Esophagus mucosa (tissue), 1 donor: Measurements from ENCODE around the gene NEK7. TPM values are rescaled to one million over a fixed set of nuclear protein-coding genes. Genes with fewer than 3 reads are reported as not detected.

Experiments
- ATAC-seq: fragments of 200-7000 bp; cut with Tn5 transposase; one replicate; pipeline ENCODE4 v1.9.1; 2020
- total RNA-seq: library from RNA; stranded (reverse); gene quantifications from one replicate; pipeline ENCODE4 v1.2.4, GENCODE V29; 2023
- donor health status: DM: yes; HTN: yes; CAD: no.

NEK7 gene
- total RNA-seq, 1 donor from 2014 or later: 29.9 TPM

DNA sequence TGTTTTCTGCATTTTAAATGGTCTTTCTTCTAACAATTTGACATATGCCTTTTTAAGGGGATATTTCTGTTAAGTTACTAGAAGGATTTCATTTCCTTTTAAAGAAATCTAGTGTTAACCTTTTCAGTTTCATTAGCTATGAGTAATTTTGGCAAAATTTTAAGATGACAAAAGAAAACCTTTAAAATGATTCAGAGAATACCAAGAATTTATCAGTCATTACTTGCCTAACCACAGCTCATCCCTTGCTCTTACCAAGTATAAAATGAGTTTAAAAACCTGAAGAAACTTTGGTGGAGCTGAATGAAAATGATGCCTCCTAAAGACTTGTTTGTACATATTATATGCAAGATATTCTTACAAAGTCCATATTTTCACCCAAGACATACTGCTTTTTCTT lies 101.7 kb downstream of the NEK7 start:
- ATAC-seq: no peak

DNA sequence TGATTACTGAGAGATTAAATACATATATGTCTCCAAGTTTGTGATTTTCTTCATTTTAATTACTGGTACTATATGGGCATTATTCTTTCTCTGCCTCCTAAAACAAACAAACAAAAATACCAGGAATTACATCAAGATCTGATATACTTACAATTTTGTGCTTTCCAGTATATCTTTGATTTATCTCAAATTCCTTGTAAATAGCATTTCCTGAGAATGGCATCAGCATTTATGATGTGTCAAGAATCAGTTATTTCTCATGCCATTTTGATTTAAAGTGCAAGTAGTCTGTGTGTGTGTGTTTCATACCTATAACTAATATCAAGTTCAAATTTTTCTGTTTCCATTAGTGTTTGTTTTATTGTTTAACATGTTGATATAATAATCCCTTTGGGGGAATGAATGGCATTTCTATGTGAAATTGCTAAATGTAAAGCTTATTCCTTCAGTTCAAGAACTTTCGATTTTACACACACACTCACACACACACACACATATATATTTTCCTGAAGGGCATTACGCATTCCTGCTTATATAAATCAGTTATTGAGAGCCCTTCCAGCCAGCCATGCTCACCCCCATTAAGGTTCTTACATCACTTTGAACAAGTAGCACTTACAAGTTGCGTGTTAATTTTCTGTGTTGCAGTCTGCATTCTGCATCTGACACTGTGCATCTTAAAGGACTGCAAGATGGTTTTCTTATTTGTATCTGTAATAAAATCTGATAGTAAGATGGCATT lies 102.7 kb downstream of the NEK7 start:
- no peak for ATAC-seq

GRCh38 chr1:198261886-198262285 lies 105.1 kb downstream of the NEK7 start:
- ATAC-seq: no peak

DNA sequence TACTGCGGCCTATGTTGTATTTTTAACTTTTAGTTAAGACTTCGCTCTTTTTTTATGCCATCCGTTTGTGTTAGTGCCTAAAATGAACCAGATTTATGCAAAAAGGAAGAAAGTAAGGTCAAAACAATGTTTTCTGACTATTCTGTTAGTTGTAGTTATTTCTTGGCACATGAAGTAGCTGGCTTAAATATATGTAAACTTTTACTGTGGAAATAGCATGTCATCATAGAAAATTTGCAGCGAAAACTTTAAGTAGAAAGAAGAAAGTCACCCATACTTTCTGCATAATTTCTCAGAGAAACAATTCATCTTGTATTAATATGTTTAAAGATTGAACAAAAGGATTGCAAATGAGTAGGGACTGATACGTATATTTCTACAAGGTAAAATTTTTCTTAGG lies 106.4 kb downstream of the NEK7 start:
- ATAC-seq: no peak

GRCh38 chr1:198264282-198264681 lies 107.5 kb downstream of the NEK7 start:
- no peak for ATAC-seq

GRCh38 chr1:198265073-198265661 lies 108.4 kb downstream of the NEK7 start:
- ATAC-seq: no peak

GRCh38 chr1:198267056-198267455 lies 110.3 kb downstream of the NEK7 start:
- no peak for ATAC-seq

DNA sequence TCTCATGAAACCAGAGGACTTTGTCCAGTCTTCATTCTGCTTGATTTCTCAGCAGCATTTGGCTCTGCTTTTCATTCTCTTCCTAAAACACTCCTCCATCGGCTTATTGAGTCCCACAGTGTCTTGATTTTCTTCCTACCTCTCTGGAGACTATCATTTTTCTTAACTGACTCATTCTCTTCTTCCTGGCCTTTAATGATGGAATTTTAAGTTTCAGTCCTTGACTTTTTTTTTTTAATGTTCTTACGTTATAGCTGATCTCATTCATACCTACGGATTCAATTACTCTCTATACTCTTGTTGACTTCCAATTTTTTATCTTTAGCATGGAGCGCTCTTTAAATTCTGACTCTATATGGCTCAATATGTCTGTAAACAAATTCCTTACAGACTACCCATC lies 111.1 kb downstream of the NEK7 start:
- ATAC-seq: no peak

- no peak for ATAC-seq
Observed at GRCh38 chr1:198268784-198269645, 112.2 kb downstream of the NEK7 start.

- no peak for ATAC-seq
Observed at GRCh38 chr1:198269646-198269940, 112.8 kb downstream of the NEK7 start.

DNA sequence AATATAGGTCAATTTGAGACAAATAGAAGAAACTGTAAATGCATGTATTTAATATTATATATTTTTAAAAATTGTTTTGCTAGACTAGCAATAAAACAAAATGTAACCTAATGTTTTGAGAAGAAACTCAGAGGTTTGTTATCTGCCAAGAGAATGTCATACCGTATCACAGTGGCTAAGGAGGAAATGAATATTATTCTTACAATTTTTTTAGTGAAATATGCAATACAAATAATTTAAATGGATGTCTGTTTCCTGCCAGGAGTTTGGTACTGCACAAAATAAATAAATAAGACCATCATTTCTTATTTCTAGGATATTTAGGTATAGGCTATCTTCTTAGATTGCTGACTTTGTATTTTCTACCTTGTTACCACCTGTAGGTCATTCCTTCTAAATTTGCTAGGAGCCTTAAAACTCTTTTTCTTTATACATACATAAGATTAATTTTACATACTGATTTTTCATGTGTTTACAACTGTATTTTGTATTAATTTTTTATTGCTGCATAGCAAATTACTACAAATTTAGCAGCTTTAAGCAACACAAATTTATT lies 113.6 kb downstream of the NEK7 start:
- ATAC-seq: no peak

- no peak for ATAC-seq
Observed at GRCh38 chr1:198271467-198271866, 114.7 kb downstream of the NEK7 start.

GRCh38 chr1:198272492-198272891 lies 115.7 kb downstream of the NEK7 start:
- ATAC-seq: no peak

- peak; percentile 67 for ATAC-seq
Observed at GRCh38 chr1:198273748-198274295, 117.0 kb downstream of the NEK7 start.

GRCh38 chr1:198275597-198275996 lies 118.8 kb downstream of the NEK7 start:
- no peak for ATAC-seq

GRCh38 chr1:198276241-198276640 lies 119.4 kb downstream of the NEK7 start:
- ATAC-seq: no peak

- ATAC-seq: no peak
Observed at GRCh38 chr1:198278943-198279342, 122.1 kb downstream of the NEK7 start.

- ATAC-seq: no peak
Observed at GRCh38 chr1:198280080-198280479, 123.3 kb downstream of the NEK7 start.

GRCh38 chr1:198281911-198282310 lies 125.1 kb downstream of the NEK7 start:
- ATAC-seq: no peak

GRCh38 chr1:198283222-198283621 lies 126.4 kb downstream of the NEK7 start:
- ATAC-seq: no peak

GRCh38 chr1:198287916-198288315 lies 131.1 kb downstream of the NEK7 start:
- ATAC-seq: no peak

DNA sequence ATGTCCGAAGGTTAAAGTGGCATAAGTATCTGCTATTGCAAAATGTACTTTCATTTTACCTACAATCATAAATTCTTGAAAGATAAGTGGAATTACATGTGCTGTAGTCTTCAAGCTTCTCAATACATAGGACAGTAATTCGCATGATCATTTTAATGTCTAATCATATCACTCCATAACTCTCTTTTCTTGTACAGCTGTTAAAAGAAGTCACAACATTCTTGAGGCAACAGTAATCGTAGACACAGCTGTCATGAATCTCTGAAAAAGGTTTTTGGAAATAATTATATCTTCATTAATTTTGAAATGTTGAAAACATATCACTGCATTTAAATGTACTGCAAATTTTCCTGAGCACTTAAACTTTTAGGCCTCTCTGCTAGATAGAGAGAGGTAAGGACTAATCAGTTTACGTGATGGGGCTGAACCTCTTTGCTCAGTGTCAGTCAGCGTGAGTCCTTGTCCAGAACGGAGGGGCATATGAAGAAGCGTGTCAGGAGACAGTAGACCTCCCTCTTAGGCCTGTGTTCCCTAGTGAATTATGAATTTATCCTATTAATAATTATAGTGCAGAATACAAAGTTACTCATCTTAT lies 133.4 kb downstream of the NEK7 start:
- ATAC-seq: no peak

GRCh38 chr1:198291036-198291435 lies 134.2 kb downstream of the NEK7 start:
- no peak for ATAC-seq
